HG02938 (cell line): ENCODE measurements around the gene KIF17.
"Not testable (repeated sequence)": the region's sequence is repeated elsewhere in the genome, so short reads cannot be mapped to it uniquely, and the experiment has no call there.

Source experiments
- ATAC-seq: cut with Tn5 transposase; IDR thresholded peaks from one replicate; pipeline ENCODE4 v1.9.1; 2021; ENCODE audit warnings: mild to moderate bottlenecking, moderate library complexity; ENCODE audit not compliant: unreplicated experiment

The KIF17 gene

DNA sequence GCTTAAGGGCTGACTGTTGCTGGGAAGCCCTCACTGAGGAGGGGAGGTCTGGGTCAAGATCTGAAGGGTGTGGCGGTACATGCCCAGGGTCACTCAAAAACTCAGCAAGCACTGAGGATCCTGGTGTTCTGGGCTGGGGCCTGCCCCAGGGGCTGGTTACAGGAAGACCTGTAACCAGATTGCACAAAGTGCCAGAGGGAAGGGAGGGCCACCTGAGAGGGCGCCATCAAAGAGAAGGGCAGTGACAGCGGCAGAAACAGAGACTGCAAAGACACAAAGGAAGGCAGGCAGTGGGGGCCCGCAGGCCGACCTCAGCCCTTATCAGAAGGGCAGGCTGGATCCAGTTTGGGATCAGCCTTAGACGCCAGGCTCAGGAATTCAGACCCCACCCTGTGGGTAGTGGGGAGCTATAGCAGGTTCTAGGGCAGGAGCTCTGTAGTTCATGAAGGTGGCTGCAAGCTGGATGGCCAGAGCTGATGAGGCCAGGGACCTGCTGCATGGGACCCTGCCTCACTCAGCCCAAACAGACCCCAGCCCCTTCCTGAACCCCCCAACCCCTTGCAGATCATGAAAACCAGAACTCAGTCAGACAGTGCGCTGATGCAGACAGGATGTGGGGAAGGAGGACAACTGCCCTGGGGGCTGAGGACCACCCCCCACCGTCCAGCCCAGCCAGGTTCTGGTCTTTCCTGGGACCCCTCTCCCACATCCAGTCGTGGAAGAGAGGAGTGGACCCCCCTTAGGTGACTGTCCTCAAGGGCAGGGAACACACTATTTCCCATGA is 10.8 kb upstream of the KIF17 start:
- ATAC-seq, result no peak

DNA sequence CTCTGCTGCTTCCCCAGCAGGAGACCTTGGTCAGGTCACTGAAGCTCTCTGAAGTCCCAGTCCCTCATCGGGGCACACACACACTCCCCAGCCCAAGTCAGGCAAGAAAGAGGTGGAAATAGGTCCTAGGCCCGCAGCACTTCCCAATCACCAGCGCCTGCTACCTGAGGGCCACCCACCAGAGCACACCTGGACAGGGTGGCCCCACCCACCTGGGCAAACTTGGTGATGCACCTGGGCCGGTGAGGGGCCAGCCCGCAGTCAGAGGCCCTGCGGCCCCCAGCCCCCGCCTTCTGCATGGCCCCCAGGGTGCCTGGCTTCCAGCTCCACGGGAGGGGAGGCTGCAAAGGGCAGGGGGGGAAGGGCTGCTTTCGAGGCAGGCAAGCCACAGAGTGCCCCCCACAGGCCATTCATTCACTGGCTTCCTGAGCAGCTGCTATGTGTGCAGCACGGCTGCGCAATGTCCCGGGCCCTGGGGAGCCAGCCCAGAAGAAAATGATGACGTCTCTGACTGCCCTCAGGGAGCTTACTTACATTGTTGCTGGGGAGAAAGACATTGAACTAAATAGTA is 10.0 kb upstream of the KIF17 start:
- no peak for ATAC-seq

DNA sequence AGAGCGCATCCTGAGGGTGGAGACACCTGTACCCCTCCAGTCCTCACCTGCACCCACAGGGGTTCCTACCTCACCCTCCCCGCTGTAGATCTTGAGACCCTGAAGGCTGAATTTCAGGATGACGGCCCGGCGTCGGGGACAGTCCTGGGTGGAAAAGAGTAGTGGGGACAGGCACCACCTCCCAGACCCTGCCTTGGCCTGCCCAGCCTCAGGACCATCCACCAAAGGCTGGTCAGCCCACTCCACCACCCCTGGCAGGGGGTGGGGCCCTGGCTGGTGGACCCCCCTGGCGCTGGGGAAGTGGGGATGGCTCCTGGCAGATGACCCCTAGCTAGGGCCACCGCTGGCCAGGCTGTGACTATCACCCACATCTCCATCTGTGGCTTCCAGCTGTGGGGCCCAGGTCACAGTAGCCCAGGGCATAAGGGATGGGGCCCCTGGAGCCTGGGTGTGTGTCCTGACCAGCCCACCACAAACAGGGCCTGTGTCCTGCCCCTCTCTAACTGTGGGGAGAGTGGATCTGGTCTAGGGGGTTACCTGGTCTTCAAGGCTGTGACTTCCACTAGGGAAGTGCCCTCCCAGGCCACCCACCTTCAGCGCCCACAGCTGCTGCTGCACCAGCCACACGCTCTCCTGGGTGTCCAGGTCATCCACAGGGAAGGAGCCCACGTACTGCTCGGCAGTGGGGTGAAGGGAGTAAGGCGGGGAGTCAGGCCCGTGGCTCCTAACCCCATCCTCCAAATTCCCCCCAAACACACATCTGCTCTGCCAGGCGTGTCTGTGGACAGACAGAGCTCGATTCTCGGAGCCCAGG is 9.3 kb upstream of the KIF17 start:
- no peak for ATAC-seq

DNA sequence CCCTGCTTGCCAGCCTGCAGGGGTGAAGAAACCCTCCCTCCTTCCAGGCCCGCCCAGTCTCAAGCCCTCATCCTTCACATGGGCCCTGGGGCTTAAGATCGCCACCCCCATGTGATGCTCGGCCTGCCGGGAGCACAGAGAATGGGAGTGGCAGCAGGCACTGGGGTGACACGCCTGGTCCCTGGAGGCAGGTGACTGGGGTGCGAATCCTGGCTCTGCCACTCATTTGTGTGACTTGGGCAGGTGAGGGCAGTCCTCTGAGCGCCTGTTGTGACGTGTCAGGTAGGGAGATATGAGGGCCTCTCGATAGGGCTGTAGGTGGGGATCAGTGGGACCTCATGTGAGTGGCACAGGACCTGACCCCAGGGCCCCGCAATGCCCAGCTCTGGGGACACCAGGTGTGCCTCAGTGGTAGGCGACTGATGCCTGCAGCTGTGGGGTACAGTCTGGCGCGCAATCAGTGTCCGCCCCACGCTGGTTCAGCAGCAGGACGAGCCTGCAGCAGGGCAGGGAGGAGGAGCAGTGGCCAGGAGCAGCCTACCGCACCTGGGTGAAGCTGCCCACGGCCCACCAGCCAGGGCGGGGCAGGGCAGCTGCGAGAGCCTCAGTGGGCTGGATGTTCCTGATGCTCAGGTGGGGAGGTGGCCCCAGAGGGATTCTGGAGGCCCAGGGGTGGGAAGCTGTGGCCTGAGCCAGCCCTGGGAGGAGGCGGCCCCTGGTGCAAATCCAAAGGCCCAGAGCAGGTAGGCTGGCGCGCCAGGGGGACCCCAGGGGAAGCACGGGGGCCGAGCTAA is 8.5 kb upstream of the KIF17 start:
- no peak for ATAC-seq

DNA sequence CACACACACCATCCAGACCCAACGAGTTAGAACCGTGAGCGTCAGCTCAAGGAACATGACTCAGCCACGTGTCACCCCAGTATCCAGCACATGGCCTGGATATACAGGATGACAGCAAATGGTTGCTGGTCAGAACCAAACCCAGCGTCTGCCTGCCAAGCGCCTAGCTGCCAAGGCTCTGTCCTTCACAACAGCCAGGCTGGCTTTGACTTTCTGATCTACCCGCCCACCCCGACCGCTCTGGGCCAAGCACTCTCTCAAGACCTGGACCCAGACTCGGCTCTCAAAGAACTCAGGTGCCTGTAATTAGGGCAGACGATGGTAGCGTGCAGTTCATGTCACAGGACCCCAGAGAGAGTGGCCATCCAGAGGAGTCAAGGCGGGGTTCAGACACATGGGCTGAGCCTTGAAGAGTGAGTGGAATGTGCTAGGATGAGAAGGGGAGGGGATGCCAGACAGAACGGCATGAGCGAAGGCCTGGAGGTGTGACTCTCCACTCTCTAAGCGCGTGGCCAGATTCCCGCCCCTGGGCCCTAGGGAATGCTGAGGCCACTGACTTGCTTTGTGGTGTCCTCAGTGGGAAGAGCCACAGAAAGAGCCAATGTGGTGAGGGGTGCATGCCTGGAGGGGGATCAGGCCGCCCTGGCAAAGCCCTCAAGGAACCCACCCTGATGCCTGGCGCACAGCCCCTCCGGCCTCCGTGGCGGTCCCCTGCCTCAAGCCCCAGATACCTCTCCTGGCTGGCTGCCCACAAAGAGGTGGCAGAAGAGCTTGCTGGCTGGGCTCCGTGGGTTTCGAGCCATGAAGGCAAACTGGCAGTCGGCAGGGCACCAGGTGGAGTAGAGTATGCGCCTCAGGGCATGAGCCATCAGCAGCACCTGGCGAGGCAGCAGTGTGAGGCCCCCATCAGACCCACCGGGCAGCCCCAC is 7.6 kb upstream of the KIF17 start:
- ATAC-seq, result no peak

DNA sequence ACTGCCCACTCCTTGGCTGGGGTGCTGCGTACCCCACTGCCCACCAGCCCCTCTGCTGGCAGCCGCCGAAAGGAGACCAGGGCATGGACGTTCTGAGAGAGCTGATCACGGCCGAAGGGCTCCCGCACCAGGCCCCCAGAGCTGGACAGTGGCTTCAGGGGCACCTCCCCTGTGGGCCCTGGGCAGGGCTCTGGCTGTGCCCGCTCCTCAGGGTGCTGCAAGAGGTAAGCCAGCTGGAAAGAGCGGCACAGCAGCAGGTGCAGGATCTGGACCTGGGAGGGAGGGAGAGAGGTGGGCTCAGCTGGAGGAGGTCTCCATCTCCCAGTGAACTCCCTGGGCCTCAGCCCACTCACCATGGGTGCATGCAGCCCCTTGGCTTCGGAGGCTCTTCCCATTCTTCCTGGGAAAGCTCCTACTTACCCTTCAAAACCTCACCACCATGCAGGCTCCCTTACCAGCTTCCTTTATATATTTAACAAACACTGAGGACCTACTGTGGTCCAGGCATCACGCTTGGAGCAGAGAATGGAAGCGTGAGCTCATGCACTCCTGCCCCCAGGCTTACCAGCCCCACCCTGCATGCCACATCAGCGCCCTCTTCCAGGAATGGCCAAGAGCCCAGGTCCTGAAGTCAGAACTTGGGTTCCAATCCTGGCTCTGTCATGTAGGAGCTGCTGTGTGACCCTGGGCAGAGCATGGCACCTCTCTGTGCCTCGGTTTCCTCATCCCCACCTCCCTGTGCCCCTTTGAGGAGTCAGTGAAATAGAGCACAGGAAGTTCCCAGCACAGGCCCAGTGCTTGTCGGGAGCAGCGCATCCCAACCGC is 6.8 kb upstream of the KIF17 start:
- no peak for ATAC-seq

DNA sequence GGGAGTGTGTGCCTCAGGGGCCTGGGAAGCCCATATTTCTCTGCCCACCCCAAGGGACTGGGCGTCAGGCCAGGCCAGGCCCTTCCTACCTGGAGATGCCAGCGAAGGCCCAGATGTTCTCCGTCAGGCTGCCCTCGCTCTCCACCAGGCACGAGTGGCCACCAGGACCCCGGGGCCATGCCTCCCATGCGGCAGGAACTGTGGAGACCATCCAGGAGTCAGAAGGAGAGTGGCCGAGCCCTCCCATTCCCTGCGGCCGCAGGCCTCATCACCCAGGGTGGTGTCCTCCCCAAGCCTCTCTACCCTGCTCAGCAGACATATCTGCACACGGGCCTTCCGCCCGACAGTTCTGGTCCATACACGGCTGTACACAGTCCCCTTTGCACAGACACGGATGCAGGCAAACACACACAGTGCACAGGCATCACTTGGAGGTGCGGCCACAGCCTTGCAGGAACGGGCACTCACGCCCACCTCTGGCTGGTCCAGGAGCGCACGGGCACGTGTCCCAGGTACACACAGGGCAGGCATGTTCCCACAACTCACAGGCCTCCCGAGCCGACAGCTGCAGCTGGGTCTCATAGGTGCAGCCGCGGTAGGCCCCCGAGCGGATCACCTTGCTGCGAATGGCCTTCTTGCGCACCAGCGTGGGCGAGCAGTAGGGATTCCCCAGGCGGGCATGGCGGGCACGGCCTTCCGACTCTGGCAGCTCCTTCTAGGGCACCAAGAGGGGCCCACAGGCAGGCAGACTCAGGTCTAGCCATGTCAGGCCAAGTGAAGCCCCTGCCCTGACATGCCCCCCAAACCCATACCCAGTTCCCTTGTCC is 5.9 kb upstream of the KIF17 start:
- no peak for ATAC-seq

DNA sequence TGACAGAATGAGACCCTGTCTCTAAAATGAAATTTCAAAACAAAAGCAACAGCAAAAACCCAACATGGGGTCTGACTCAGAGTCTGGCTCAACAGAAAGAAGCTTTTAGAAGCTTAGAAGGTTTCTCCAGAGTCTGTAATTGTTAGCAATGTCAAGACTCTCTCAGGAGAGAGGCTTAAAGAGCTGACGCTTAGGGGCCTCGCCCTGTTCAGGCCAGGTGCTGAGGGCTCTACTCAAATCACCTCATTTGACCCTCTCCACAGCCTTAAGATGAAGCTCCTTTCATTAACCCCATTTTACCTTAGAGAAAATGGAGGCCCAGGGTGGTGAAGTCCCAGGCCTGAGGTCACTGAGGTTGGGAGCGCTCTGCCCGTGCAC is 5.3 kb upstream of the KIF17 start:
- no peak for ATAC-seq

DNA sequence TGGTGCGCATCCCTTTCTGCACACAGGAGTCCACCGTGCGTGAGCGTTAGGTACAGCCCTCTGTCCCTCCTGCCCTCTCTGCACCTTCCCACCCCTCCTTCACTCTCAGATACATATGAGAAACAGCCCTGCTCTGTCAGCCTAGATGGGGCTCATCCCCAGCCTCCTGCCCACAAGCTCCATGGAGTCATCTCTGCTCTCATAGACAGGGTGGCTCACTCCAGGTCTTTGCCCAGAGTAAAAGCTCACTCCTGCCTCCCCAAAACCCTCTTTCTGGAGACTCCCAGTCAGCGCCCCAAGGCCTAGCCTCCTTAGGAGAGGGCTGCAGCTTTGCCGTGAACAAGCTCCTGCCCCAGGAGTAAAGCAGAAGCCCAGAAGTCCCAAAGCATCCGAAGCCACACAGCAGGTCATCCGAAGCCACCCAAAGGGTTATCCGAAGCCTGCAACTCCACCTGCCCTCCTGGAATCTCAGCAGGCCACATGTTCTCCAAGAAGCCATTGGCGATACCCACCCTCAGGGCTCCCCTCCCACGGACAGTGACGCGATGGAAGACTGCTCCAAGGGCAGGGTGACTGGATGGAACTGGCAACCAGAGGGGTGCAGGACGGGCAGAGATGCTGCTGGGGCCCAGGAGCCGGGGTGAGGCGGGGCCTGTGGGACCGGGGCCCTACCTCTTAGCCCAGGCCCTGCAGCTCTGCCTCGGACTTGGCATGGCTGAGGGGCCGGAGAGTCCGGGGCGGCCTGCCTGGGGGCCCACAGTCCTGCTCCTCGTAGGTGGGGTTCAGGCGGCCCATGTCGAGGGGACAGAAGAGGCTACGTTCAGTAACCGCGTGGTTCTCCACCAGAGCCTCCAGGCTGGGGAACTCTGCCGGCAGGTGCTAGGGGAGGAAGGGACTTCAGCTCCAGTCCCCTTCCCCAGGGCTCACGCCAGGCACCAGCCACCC is 3.6 kb upstream of the KIF17 start:
- ATAC-seq, result no peak

DNA sequence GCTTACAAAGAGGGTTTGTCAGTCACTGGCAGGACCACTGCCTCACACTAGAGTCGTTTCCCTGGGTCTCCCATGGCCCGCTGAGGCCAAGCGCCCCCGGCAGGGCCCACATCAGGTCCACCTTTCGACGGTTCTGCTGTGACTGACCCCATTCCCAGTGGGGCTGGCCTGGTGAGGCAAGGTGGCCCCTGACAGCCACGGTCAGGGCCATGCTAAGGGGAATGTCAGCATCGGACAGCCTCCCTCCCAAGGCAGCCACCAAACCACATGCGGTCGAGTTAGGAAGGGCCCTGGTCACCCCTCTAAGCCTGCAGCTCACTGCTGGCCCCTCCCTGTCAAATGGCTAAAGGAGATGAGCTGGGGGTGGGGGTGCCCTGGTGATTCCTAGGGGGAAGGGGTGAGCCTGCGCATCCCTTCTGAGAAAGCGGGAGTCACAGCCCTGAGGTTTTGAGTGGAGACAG is 2.9 kb upstream of the KIF17 start:
- ATAC-seq, result no peak

DNA sequence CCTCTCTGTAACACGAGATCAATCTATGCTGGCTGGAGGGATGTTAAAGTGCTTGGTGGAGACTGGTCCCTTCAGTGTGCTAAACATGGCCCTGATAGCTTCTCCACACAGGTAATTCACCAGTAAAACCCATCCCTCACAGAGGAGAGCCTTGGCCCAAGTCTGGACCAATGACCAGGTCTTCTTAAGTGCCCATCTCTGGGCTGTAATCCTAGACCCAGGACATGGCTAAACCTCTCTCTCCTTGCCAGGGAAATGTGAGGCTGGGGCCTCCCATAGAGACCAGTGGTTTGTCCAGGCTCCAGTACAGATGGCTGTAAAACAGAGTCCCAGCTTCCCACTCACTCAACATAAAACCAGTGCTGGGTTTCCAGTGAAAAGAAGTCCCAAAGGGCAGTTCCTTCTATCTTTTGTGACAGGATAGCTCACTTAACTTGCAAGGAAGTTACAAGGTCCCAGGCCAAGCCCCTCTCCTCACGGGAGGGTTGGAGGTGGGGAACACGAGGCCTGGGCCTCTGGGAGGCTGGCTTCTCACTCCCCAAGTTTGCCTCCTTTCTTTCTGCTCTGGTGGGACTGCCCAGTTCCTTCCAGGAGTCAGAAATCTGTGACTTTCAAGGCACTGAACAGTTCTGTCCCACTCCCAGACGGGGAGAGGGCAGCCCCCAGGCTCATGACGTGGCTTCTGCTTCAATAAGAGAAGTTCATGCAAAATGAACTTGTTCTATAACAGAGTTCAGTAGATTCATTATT is 2.2 kb upstream of the KIF17 start:
- ATAC-seq, result no peak

DNA sequence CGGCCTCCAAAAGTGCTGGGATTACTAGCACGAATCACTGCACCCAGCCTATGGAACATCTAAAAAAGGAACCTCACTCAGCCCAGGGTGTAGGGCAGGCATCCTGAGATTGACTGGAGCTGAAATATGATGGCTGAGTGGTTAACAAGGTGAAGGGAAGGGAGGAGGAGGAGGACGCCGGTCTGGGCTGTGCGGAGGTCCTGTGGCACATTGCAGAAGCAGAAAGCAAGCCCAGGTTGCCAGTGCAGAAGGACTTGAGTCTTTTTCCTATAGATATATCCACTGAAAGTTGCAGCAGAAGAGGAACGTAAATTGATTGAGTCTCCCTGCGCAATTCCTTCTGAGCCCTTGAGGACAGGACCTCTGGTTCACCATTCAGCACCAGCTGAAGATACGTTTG is 1.5 kb upstream of the KIF17 start:
- no peak for ATAC-seq

DNA sequence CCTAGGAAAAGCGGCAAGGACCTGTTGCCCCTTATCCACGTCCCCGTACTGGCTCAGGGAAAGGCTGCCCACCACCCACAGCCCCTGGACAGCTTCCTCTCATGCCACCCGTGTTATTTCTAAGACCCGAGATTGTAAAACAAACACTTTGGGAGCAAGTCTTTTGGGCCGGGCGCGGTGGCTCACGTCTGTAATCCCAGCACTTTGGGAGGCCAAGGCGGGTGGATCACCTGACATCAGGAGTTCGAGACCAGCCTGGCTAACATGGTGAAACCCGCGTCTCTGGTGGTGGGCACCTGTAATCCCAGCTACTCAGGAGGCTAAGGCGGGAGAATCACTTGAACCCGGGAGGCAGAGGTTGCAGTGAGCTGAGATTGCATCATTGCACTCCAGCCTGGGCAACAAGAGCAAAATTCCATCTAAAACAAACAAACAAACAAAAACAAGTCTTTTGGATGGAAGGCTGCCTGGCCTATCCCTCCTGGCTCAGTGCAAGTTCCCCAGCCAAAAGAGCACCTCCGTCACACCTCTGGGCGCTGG is 606 bp upstream of the KIF17 start:
- not testable (repeated sequence) for ATAC-seq

DNA sequence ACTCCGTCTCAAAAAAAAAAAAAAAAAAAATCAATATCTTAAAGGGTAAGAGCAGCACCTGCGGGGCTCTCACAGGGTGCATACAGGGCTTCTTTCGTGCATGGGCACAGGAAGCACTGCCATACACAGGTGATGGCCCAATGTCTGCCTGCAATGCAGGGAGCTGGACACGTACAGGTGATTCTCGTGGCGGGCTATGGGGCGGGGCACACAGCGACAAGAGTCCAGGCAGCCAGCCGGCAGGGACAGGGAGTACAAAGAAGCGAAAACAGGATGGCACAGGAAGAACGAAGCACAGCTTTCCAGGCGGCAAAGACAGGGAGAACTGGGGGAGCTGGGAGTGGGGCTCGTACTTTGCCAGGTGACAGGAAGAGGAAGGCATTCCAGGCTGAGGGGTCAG is 1.6 kb downstream of the KIF17 start:
- ATAC-seq, result no peak

DNA sequence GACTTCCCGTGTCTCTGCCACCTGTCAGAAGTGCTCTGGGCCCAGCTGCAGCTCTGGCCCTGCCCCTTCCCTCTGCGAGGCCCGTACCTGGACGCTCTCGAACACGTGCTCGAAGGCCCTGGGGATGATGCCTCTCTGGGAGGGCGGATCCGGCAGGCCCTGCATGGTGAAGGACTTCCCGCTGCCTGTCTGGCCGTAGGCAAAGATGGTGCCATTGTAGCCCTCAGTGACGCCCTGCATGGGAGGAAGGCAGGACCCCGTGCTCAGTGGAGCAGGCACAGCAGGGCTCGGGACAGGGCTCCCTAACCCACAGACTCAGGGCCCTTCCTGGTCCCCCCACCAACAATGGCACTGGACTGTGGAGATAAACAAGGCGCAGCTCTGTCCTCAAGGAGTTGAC is 2.4 kb downstream of the KIF17 start:
- no peak for ATAC-seq

DNA sequence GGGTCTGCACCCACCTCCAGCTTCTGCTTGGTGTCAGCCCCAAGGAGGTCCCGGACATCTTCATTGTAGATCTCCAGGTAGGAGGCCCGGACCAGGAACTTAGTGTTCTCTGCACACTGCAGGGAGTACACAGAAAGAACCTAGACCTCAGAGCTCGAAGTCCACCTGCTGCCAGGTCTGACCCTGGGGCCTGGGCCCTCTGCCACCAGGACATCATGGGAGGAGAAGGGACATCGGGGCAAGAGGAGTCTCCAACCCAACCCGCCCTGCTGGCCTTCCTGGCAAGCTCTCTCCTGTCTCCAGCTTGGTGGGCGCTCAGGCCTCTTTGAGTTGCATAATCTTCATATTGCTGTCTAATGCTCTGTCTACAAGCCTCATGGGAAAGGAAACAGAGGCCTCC is 4.4 kb downstream of the KIF17 start:
- ATAC-seq, result no peak
